ENCODE results near the gene DACT1.

- TF ChIP-seq POLR2AphosphoS5 (IDR thresholded peaks at IDR 0.05; ENCODE audit: low read depth, low read length) (no peak), POLR2A (IDR thresholded peaks at IDR 0.05; ENCODE audit: low read depth, low read length) (no peak), POU2F2 (IDR thresholded peaks at IDR 0.05; ENCODE audit: low read depth, low read length) (no peak), TAF1 (IDR thresholded peaks at IDR 0.05; ENCODE audit: low read depth, low read length) (no peak)
Measured at GRCh38 chr14:58680698-58681097, 42.9 kb downstream of the DACT1 start.
